CD14-positive monocyte (primary cell): ENCODE results near the gene TBC1D5. TPM values are rescaled to one million over a fixed set of nuclear protein-coding genes. Genes with fewer than 3 reads are reported as not detected.

Experiments used
- DNase-seq, 3 donors: peaks; one replicate each; pipeline ENCODE4 v3.0.0-alpha.2; 2011 to 2022
- H2AFZ ChIP-seq: 2 replicates; pipeline ENCODE4 v1.6.0; 2012; ENCODE audit warnings: mild to moderate bottlenecking, low read depth, low read length, inconsistent platforms; ENCODE audit not compliant: insufficient read depth, poor library complexity, severe bottlenecking
- H3K27ac ChIP-seq, 2 donors: 1 replicate in 1 of 2; 2 replicates in 1 of 2; pipeline ENCODE4 v1.5.1; 2012 to 2013; ENCODE audit warnings: low read length in 2 of 2, control low read depth in 1 of 2, inconsistent platforms in 1 of 2, low read depth in 1 of 2, mild to moderate bottlenecking in 1 of 2
- H3K27me3 ChIP-seq, 2 donors: one replicate each; pipeline versions ENCODE4 v1.6.0 to v1.6.1; 2011 to 2013; ENCODE audit warnings: low read length in 2 of 2; ENCODE audit not compliant: control insufficient read depth in 2 of 2, insufficient read depth in 2 of 2
- H3K36me3 ChIP-seq, 2 donors: replicated peaks in 1 of 2; 1 replicate in 1 of 2; 2 replicates in 1 of 2; pipeline versions ENCODE4 v1.5.1 to v1.6.1; 2012 to 2013; ENCODE audit warnings: low read length in 2 of 2, control low read depth in 1 of 2, inconsistent platforms in 1 of 2, mild to moderate bottlenecking in 1 of 2; ENCODE audit not compliant: insufficient read depth in 2 of 2, control insufficient read depth in 1 of 2
- H3K4me1 ChIP-seq, 2 donors: 1 replicate in 1 of 2; 2 replicates in 1 of 2; pipeline versions ENCODE4 v1.5.1 to v1.6.1; 2012 to 2013; ENCODE audit warnings: low read length in 2 of 2, control low read depth in 1 of 2, inconsistent platforms in 1 of 2, mild to moderate bottlenecking in 1 of 2, moderate library complexity in 1 of 2; ENCODE audit not compliant: insufficient read depth in 2 of 2, control insufficient read depth in 1 of 2
- H3K4me2 ChIP-seq: replicated peaks from 2 replicates; pipeline ENCODE3; 2012; ENCODE audit warnings: low read length, moderate library complexity, mild to moderate bottlenecking; ENCODE audit not compliant: poor library complexity, severe bottlenecking; ENCODE audit errors: extremely low read depth
- H3K4me3 ChIP-seq, 3 experiments: fragments of 200-600 bp in 1 of 3; sonication (generic) in 1 of 3; replicated peaks in 1 of 3; 1 replicate in 2 of 3; 2 replicates in 1 of 3; pipeline ENCODE4 v1.5.1; 2011 to 2013; ENCODE audit warnings: low read length in 3 of 3, mild to moderate bottlenecking in 3 of 3, control low read depth in 2 of 3, low read depth in 2 of 3, inconsistent platforms in 1 of 3, moderate library complexity in 1 of 3
- H3K79me2 ChIP-seq: 2 replicates; pipeline ENCODE4 v1.6.0; 2012; ENCODE audit warnings: mild to moderate bottlenecking, control low read depth, inconsistent platforms, low read length, moderate library complexity; ENCODE audit not compliant: insufficient read depth
- H3K9ac ChIP-seq: 2 replicates; pipeline ENCODE4 v1.6.0; 2017; ENCODE audit warnings: low read length, mild to moderate bottlenecking; ENCODE audit not compliant: insufficient read depth, poor library complexity, severe bottlenecking
- H3K9me3 ChIP-seq, 2 donors: replicated peaks in 1 of 2; 1 replicate in 1 of 2; 2 replicates in 1 of 2; pipeline versions ENCODE4 v1.5.1 to v1.6.1; 2012 to 2013; ENCODE audit warnings: low read length in 2 of 2, control low read depth in 1 of 2; ENCODE audit not compliant: control insufficient read depth in 1 of 2, insufficient read depth in 1 of 2
- H4K20me1 ChIP-seq: 2 replicates; pipeline ENCODE4 v1.6.0; 2012; ENCODE audit warnings: mild to moderate bottlenecking, low read length, control low read depth, moderate library complexity; ENCODE audit not compliant: insufficient read depth
- H3K27ac Mint-ChIP-seq, 7 donors: one replicate each; pipeline ENCODE4 v1.8.0; 2020; ENCODE audit warnings: mild to moderate bottlenecking in 7 of 7, mixed read lengths in 7 of 7, moderate library complexity in 6 of 7, inconsistent platforms in 2 of 7
- H3K27me3 Mint-ChIP-seq, 3 donors: one replicate each; pipeline ENCODE4 v1.8.0; 2021 to 2022; ENCODE audit warnings: low read depth in 3 of 3, mild to moderate bottlenecking in 3 of 3, mixed read lengths in 3 of 3, moderate library complexity in 3 of 3, inconsistent platforms in 1 of 3
- H3K36me3 Mint-ChIP-seq, 2 donors: one replicate each; pipeline ENCODE4 v1.8.0; 2020; ENCODE audit warnings: mixed read lengths in 2 of 2, inconsistent platforms in 1 of 2, mild to moderate bottlenecking in 1 of 2
- H3K4me1 Mint-ChIP-seq: one replicate; pipeline ENCODE4 v1.8.0; 2020; ENCODE audit warnings: mild to moderate bottlenecking, mixed read lengths
- H3K4me3 Mint-ChIP-seq, 2 donors: one replicate each; pipeline ENCODE4 v1.8.0; 2020; ENCODE audit warnings: mild to moderate bottlenecking in 2 of 2, mixed read lengths in 2 of 2, moderate library complexity in 1 of 2
- H3K9me3 Mint-ChIP-seq, 7 donors: one replicate each; pipeline ENCODE4 v1.8.0; 2020 to 2022; ENCODE audit warnings: mixed read lengths in 7 of 7, mild to moderate bottlenecking in 6 of 7, moderate library complexity in 6 of 7, inconsistent platforms in 2 of 7
- CTCF ChIP-seq: fragments of 200-600 bp; IDR thresholded peaks from one replicate; pipeline ENCODE4 v1.8.0; 2022; ENCODE audit warnings: antibody characterized with exemption, mild to moderate bottlenecking
- WGBS: methylation state at CpG from one replicate; pipeline ENCODE4 v1.1.5; 2013; ENCODE audit warnings: missing lambda C conversion rate; ENCODE audit not compliant: insufficient coverage; 5-methylcytosine and 5-hydroxymethylcytosine counted together
- intact Hi-C, 2 donors: fragments of 100-400 bp; cut with micrococcal nuclease; formaldehyde crosslinking; loops; one replicate each; pipeline versions ENCODE4 v1.15.0 to v1.15.1; 2023
- polyA plus RNA-seq, 3 donors: library from polyadenylated mRNA; depleted of rRNA in 1 of 3; unstranded in 2 of 3; stranded (reverse) in 1 of 3; fragments of 300-500 nt in 2 of 3; fragments of >200 nt in 1 of 3; fragmentation: Illumina TruSeq in 2 of 3; gene quantifications; 1 replicate in 2 of 3; 2 replicates in 1 of 3; pipeline ENCODE4 v1.2.3, GENCODE V29; 2012 to 2021

TBC1D5 gene
- polyA plus RNA-seq, 3 donors: 17.6 to 35.3 (median 21.0) TPM

GRCh38 chr3:17589888-17590287, 152.5 kb downstream of the TBC1D5 start:
- no CpG with 5 or more reads among the region's 1 CpG for WGBS
- H3K4me1 ChIP-seq: no peaks in the 10 kb centered on the region
- intact Hi-C loops: no loop called here
- H3K27ac Mint-ChIP-seq: no peak overlapping the region
- H3K9me3 Mint-ChIP-seq: peaks cover 12 to 35% (median 23%) of the 10 kb centered on the region in 7 donors
- H3K27ac ChIP-seq: no peak overlapping the region
- H3K27me3 Mint-ChIP-seq: no peaks in the 10 kb centered on the region
- no peaks in the 10 kb centered on the region for H4K20me1 ChIP-seq
- no peak overlapping the region for H3K4me3 Mint-ChIP-seq
- no peaks in the 10 kb centered on the region for H3K27me3 ChIP-seq
- peaks cover 30 to 39% of the 10 kb centered on the region in 2 donors for H3K36me3 Mint-ChIP-seq
- peaks cover 4% of the 10 kb centered on the region for H3K79me2 ChIP-seq
- H3K9me3 ChIP-seq: peaks cover 14 to 29% of the 10 kb centered on the region in 2 donors
- H3K9ac ChIP-seq: no peak overlapping the region
- H3K4me3 ChIP-seq: no peak overlapping the region
- H3K36me3 ChIP-seq: peaks cover 0 to 22% of the 10 kb centered on the region in 2 donors
- no peak overlapping the region for H3K4me2 ChIP-seq
- TF ChIP-seq CTCF: no peak
- no peak overlapping the region for H2AFZ ChIP-seq
- H3K4me1 Mint-ChIP-seq: peaks cover 2% of the 10 kb centered on the region
- no peak for DNase-seq

GRCh38 chr3:17588422-17588821, 154.0 kb downstream of the TBC1D5 start:
- Histone ChIP-seq H3K27ac (no peak overlapping the region), H2AFZ (no peak overlapping the region), H4K20me1 (no peaks in the 10 kb centered on the region), H3K36me3 (peaks cover 0 to 19% of the 10 kb centered on the region in 2 donors), H3K9me3 (peaks cover 14 to 29% of the 10 kb centered on the region in 2 donors), H3K4me2 (no peak overlapping the region), H3K4me3 (no peak overlapping the region), H3K27me3 (no peaks in the 10 kb centered on the region), H3K79me2 (peaks cover 4% of the 10 kb centered on the region), H3K4me1 (peaks cover 0 to 1% of the 10 kb centered on the region in 2 donors), H3K9ac (no peak overlapping the region)
- intact Hi-C loops: no loop called here
- WGBS: no CpG with 5 or more reads among the region's 1 CpG
- peaks cover 0 to under 1% (median 0%) of the 10 kb centered on the region in 3 donors for H3K27me3 Mint-ChIP-seq
- H3K4me1 Mint-ChIP-seq: peaks cover 7% of the 10 kb centered on the region
- H3K27ac Mint-ChIP-seq: no peak overlapping the region
- peaks cover 12 to 30% (median 23%) of the 10 kb centered on the region in 7 donors for H3K9me3 Mint-ChIP-seq
- TF ChIP-seq CTCF: no peak
- no peak overlapping the region for H3K4me3 Mint-ChIP-seq
- peaks cover 24 to 33% of the 10 kb centered on the region in 2 donors for H3K36me3 Mint-ChIP-seq
- no peak for DNase-seq
